HepG2 (cell line): Measurements from ENCODE around the gene NME4. TPM values are rescaled to one million over a fixed set of nuclear protein-coding genes. Genes with fewer than 3 reads are reported as not detected.

Source experiments
- ARNTL ChIP-seq: sonication (generic); formaldehyde crosslinking; IDR thresholded peaks from 2 replicates; pipeline ENCODE4 v1.4.0; 2020; ENCODE audit warnings: mild to moderate bottlenecking, missing genetic modification reagents
- CREB1 ChIP-seq, 2 experiments: fragments of 450-650 bp in 1 of 2; IDR thresholded peaks; 2 replicates each; pipeline ENCODE4 v1.6.1; 2016 to 2017; ENCODE audit warnings: control low read depth in 1 of 2, mild to moderate bottlenecking in 1 of 2, missing compliant biosample characterization in 1 of 2, missing genetic modification characterization in 1 of 2
- HNF1B ChIP-seq: sonication (generic); formaldehyde crosslinking; IDR thresholded peaks from 2 replicates; pipeline ENCODE4 v1.5.1; 2020; ENCODE audit warnings: mild to moderate bottlenecking, moderate library complexity, missing genetic modification reagents
- HOXA5 ChIP-seq: sonication (generic); formaldehyde crosslinking; IDR thresholded peaks from 2 replicates; pipeline ENCODE4 v1.4.0; 2020; ENCODE audit warnings: missing genetic modification reagents
- ISL2 ChIP-seq: sonication (generic); formaldehyde crosslinking; IDR thresholded peaks from 2 replicates; pipeline ENCODE4 v1.5.0; 2020; ENCODE audit warnings: missing genetic modification reagents
- MAZ ChIP-seq, 2 experiments: sonication (generic) in 1 of 2; formaldehyde crosslinking in 1 of 2; IDR thresholded peaks; 2 replicates each; pipeline versions ENCODE4 v1.5.0 to v1.6.1; 2012 to 2020; ENCODE audit warnings: low read depth in 2 of 2, mild to moderate bottlenecking in 2 of 2, borderline replicate concordance in 1 of 2, improper control_type of control experiment in 1 of 2, low read length in 1 of 2, missing genetic modification reagents in 1 of 2, moderate library complexity in 1 of 2
- MED1 ChIP-seq: sonication (generic); formaldehyde crosslinking; IDR thresholded peaks from 2 replicates; pipeline ENCODE4 v1.4.0; 2020; ENCODE audit warnings: missing genetic modification reagents
- RNF219 ChIP-seq: sonication (generic); formaldehyde crosslinking; IDR thresholded peaks from 2 replicates; pipeline ENCODE4 v1.5.0; 2020; ENCODE audit warnings: mild to moderate bottlenecking, missing genetic modification reagents
- SP2 ChIP-seq: sonication (generic); formaldehyde crosslinking; IDR thresholded peaks from 2 replicates; pipeline ENCODE4 v1.5.1; 2020; ENCODE audit warnings: mild to moderate bottlenecking, missing genetic modification reagents
- ZBTB37 ChIP-seq: sonication (generic); formaldehyde crosslinking; IDR thresholded peaks from 2 replicates; pipeline ENCODE4 v1.4.0; 2020; ENCODE audit warnings: mild to moderate bottlenecking, missing genetic modification reagents
- ZNF17 ChIP-seq: sonication (generic); formaldehyde crosslinking; IDR thresholded peaks from 2 replicates; pipeline ENCODE4 v1.5.0; 2020; ENCODE audit warnings: mild to moderate bottlenecking, missing genetic modification reagents
- ZNF18 ChIP-seq: sonication (generic); formaldehyde crosslinking; IDR thresholded peaks from 2 replicates; pipeline ENCODE4 v1.8.0; 2022; ENCODE audit warnings: mild to moderate bottlenecking, missing genetic modification reagents; ENCODE audit not compliant: insufficient replicate concordance
- ZNF407 ChIP-seq: sonication (generic); formaldehyde crosslinking; IDR thresholded peaks from one replicate; pipeline ENCODE4 v1.5.1; 2020; ENCODE audit warnings: mild to moderate bottlenecking, missing genetic modification reagents; ENCODE audit errors: not compliant biosample characterization
- polyA plus RNA-seq, 8 experiments: library from polyadenylated mRNA; depleted of rRNA in 3 of 8; stranded (reverse) in 7 of 8; unstranded in 1 of 8; fragments of >200 nt; fragmentation: Illumina TruSeq in 4 of 8; extraction: Trizol in 4 of 8; gene quantifications; 2 replicates each; pipeline versions ENCODE4 v1.2.1 to v1.2.3, GENCODE V29; 2011 to 2016; ENCODE audit warnings: low read depth in 4 of 8, missing spikeins in 1 of 8, mixed read lengths in 1 of 8; ENCODE audit not compliant: insufficient read depth in 1 of 8
- total RNA-seq, 5 experiments: library from RNA; depleted of rRNA; stranded (reverse); fragments of >200 nt; fragmentation: Illumina TruSeq; extraction: Trizol; gene quantifications; 2 replicates each; pipeline ENCODE4 v1.2.3, GENCODE V29; 2016; ENCODE audit warnings: low read depth in 1 of 5

NME4 gene
- total and polyA plus RNA-seq, 2 of the 13 experiments (the other 11 are each of a cell fraction or from before 2014, with no cell fraction given): 121 to 263 TPM

- TF ChIP-seq HNF1B (CRISPR knock-in tag): peak; percentile 48; the same call in 1 of the 2 replicates
- peak; percentile 93 for TF ChIP-seq SP2 (CRISPR knock-in tag)
- no peak for TF ChIP-seq ZNF17 (CRISPR knock-in tag)
- peak; percentile 39; the same call in 1 of the 2 replicates for TF ChIP-seq MAZ (IDR thresholded peaks at IDR 0.05; ENCODE audit: borderline replicate concordance, low read depth, low read length)
- no peak; the same call in 1 of the 2 replicates for TF ChIP-seq MAZ (CRISPR knock-in tag; IDR thresholded peaks at IDR 0.05; ENCODE audit: low read depth)
- no peak for TF ChIP-seq RNF219
- TF ChIP-seq MED1 (CRISPR knock-in tag): peak; percentile 27; the same call in 1 of the 2 replicates
- TF ChIP-seq ZNF407 (CRISPR knock-in tag): no peak
- no peak for TF ChIP-seq ZBTB37 (CRISPR knock-in tag)
- no peak for TF ChIP-seq ZNF18 (CRISPR knock-in tag)
- no peak for TF ChIP-seq ARNTL (CRISPR knock-in tag)
- TF ChIP-seq ISL2: 0 out of 2 replicates have a peak, but pooled peaks have one; percentile 9
- TF ChIP-seq CREB1 (IDR thresholded peaks at IDR 0.05): peak; percentile 53; the same call in 1 of the 2 replicates
- TF ChIP-seq CREB1 (CRISPR knock-in tag; IDR thresholded peaks at IDR 0.05): no peak
- peak; percentile 44; the same call in 1 of the 2 replicates for TF ChIP-seq HOXA5 (CRISPR knock-in tag)
Measured at GRCh38 chr16:370443-370842, 26.6 kb upstream of the NME4 start, which contains the start of gene MRPL28 (continued).
